Measurements from ENCODE around the gene ZNF568.

ZNF568 gene

DNA sequence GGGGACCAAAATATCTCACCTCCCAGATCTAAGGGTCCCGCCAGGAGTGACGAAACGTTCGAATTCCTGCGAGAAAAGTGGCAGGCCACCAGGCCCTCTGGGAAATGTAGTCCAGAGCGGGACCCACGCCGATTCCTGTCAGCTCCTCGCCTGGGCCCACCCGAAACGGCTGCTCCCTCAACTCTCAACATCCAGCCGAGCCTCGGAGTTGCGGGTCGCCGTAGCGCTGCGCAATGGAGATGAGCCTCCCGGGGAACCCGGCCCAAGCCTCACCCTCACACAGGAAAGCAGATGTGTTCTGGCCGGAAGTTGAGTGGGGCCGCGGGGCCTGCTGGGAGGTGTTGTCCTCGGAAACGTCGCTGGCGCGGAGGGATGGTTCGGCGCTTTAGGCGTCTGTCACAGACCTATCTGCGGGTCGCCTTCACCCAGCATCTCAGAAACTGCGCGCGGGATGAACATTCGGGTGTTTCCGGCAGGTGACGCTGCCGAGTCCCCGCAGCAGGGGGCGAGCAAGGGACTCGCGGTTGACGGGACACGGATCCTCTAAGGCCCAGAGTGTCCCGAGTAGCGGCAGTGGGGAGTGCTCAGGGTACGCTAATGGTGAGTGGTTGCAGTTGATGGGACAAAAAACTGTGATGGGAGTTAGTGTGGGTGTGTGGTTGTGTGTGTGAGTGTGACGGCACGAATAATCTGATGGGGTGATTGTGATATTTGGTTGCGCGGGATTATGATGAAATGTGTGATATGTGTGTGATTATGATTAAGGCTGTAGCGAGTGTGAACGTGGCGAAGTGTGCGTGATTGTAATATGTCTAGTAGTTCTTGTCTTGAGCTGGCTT is at the start of gene ZNF568, which contains the start of gene ZNF829:
TSS of gene ZNF568 (plus strand) at position 341 of the 839 bp plus-strand sequence. CDS start 6,439 bp downstream, outside the sequence.
TSS of gene ZNF829 (minus strand) at position 300 of the 839 bp plus-strand sequence. CDS start 1,124 bp downstream, outside the sequence.
- TF ChIP-seq, protein P1, sequence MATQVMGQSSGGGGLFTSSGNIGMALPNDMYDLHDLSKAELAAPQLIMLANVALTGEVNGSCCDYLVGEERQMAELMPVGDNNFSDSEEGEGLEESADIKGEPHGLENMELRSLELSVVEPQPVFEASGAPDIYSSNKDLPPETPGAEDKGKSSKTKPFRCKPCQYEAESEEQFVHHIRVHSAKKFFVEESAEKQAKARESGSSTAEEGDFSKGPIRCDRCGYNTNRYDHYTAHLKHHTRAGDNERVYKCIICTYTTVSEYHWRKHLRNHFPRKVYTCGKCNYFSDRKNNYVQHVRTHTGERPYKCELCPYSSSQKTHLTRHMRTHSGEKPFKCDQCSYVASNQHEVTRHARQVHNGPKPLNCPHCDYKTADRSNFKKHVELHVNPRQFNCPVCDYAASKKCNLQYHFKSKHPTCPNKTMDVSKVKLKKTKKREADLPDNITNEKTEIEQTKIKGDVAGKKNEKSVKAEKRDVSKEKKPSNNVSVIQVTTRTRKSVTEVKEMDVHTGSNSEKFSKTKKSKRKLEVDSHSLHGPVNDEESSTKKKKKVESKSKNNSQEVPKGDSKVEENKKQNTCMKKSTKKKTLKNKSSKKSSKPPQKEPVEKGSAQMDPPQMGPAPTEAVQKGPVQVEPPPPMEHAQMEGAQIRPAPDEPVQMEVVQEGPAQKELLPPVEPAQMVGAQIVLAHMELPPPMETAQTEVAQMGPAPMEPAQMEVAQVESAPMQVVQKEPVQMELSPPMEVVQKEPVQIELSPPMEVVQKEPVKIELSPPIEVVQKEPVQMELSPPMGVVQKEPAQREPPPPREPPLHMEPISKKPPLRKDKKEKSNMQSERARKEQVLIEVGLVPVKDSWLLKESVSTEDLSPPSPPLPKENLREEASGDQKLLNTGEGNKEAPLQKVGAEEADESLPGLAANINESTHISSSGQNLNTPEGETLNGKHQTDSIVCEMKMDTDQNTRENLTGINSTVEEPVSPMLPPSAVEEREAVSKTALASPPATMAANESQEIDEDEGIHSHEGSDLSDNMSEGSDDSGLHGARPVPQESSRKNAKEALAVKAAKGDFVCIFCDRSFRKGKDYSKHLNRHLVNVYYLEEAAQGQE (IDR thresholded peaks at IDR 0.05; ENCODE audit: low read depth), result no peak
- TF ChIP-seq CREB1 (IDR thresholded peaks at IDR 0.05; ENCODE audit: low read depth), result 0 out of 2 replicates have a peak, but pooled peaks have one; percentile 29

DNA sequence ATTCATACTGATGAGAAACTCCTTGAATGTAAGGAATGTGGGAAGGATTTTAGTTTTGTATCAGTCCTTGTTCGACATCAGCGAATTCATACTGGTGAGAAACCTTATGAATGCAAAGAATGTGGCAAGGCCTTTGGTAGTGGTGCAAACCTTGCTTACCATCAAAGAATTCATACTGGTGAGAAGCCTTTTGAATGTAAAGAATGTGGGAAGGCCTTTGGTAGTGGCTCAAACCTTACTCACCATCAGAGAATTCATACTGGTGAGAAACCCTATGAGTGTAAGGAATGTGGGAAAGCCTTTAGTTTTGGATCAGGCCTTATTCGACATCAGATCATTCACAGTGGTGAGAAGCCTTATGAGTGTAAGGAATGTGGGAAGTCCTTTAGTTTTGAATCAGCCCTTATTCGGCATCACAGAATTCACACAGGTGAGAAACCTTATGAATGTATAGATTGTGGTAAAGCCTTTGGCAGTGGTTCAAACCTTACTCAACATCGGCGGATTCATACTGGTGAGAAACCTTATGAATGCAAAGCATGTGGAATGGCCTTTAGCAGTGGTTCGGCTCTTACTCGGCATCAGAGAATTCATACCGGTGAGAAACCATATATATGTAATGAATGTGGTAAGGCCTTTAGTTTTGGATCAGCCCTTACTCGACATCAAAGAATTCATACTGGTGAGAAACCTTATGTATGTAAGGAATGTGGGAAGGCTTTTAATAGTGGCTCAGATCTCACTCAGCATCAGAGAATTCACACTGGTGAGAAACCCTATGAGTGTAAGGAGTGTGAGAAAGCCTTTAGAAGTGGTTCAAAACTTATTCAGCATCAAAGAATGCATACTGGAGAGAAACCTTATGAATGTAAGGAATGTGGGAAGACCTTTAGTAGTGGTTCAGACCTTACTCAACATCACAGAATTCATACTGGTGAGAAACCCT is 38.9 kb upstream of the ZNF568 start:
- TF ChIP-seq EGR1 (IDR thresholded peaks at IDR 0.05), result no peak
- TF ChIP-seq, protein P2, sequence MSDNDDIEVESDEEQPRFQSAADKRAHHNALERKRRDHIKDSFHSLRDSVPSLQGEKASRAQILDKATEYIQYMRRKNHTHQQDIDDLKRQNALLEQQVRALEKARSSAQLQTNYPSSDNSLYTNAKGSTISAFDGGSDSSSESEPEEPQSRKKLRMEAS (IDR thresholded peaks at IDR 0.05), result no peak
- TF ChIP-seq, protein P1 (IDR thresholded peaks at IDR 0.05; ENCODE audit: low read depth), result no peak
- TF ChIP-seq NFIC (IDR thresholded peaks at IDR 0.05), result no peak
- TF ChIP-seq, protein P3, sequence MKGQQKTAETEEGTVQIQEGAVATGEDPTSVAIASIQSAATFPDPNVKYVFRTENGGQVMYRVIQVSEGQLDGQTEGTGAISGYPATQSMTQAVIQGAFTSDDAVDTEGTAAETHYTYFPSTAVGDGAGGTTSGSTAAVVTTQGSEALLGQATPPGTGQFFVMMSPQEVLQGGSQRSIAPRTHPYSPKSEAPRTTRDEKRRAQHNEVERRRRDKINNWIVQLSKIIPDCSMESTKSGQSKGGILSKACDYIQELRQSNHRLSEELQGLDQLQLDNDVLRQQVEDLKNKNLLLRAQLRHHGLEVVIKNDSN (IDR thresholded peaks at IDR 0.05), result no peak
- no peak for TF ChIP-seq CEBPB (IDR thresholded peaks at IDR 0.05)
- TF ChIP-seq FOXM1 (IDR thresholded peaks at IDR 0.05; ENCODE audit: borderline replicate concordance, low read depth), result no peak
- TF ChIP-seq ZBTB7A (IDR thresholded peaks at IDR 0.05; ENCODE audit: low read depth), result no peak
- TF ChIP-seq YY1 (IDR thresholded peaks at IDR 0.05; ENCODE audit: low read depth), result no peak
- TF ChIP-seq TAF1 (IDR thresholded peaks at IDR 0.05; ENCODE audit: low read depth), result no peak
- no peak for TF ChIP-seq CREB1 (IDR thresholded peaks at IDR 0.05; ENCODE audit: low read depth)
- TF ChIP-seq TEAD4 (IDR thresholded peaks at IDR 0.05), result no peak
- TF ChIP-seq EP300 (IDR thresholded peaks at IDR 0.05; ENCODE audit: borderline replicate concordance), result no peak

DNA sequence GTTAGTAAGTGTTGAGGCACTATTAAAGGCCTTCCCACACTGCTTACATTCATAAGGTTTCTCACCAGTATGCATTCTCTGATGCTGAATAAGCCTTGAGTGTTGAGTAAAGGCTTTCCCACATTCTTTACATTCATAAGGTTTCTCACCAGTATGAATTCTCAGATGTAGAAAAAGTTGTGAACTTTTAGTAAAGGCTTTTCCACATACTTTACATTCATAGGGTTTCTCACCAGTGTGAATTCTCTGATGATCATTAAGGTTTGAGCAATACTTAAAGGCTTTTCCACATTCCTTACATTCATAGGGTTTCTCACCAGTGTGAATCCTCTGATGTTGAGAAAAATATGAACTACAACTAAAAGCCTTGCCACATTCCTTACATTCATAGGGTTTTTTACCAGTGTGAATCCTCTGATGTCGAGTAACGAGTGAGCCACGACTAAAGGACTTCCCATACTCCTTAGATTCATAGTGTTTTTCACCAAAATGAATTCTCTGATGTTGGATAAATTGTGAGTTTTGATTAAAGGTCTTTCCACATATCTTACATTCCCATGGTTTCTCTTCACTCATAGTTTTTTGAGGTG is 24.3 kb upstream of the ZNF568 start:
- TF ChIP-seq EGR1 (IDR thresholded peaks at IDR 0.05) (no peak), TAF1 (IDR thresholded peaks at IDR 0.05; ENCODE audit: low read depth) (no peak), TCF12 (IDR thresholded peaks at IDR 0.05; ENCODE audit: low read depth) (no peak), YY1 (IDR thresholded peaks at IDR 0.05; ENCODE audit: low read depth) (no peak), FOXM1 (IDR thresholded peaks at IDR 0.05; ENCODE audit: borderline replicate concordance, low read depth) (no peak), RAD21 (IDR thresholded peaks at IDR 0.05; ENCODE audit: low read depth) (no peak), NFIC (IDR thresholded peaks at IDR 0.05) (no peak), ZBTB7A (IDR thresholded peaks at IDR 0.05; ENCODE audit: low read depth) (no peak), TEAD4 (IDR thresholded peaks at IDR 0.05) (no peak), EP300 (IDR thresholded peaks at IDR 0.05; ENCODE audit: borderline replicate concordance) (no peak), CEBPB (IDR thresholded peaks at IDR 0.05) (no peak), CREB1 (IDR thresholded peaks at IDR 0.05; ENCODE audit: low read depth) (no peak)
- TF ChIP-seq, protein P1 (IDR thresholded peaks at IDR 0.05; ENCODE audit: low read depth), result no peak
- TF ChIP-seq, protein P3 (IDR thresholded peaks at IDR 0.05), result no peak
- TF ChIP-seq, protein P2 (IDR thresholded peaks at IDR 0.05), result no peak

Measured in Ishikawa (cell line).